Measurements from ENCODE around the gene PNLIPRP3. TPM values are rescaled to one million over a fixed set of nuclear protein-coding genes. Genes with fewer than 3 reads are reported as not detected.

Gene PNLIPRP3
- total and polyA plus RNA-seq, 2 donors (not counting 3 experiments of a cell fraction or from before 2014, with no cell fraction given) = not detected

- no peaks in the 10 kb centered on the region for H3K36me3 ChIP-seq (ENCODE audit: control insufficient read depth in 2 of 2, extremely low read depth in 1 of 2, insufficient read depth in 2 of 2, low read length in 2 of 2)
- no peak overlapping the region for H3K4me2 ChIP-seq (ENCODE audit: insufficient read depth, low read length)
- H3K4me1 ChIP-seq (ENCODE audit: control insufficient read depth, extremely low read depth, insufficient read depth, low read length) = no peaks in the 10 kb centered on the region
- no peaks in the 10 kb centered on the region for H4K20me1 ChIP-seq (replicated peaks; ENCODE audit: control insufficient read depth, extremely low read depth, insufficient read depth, low read length)
- intact Hi-C loops (cut with micrococcal nuclease) = no loop called here
- ChIA-PET POLR2A (no interaction called here), CTCF (no interaction called here)
- BruUV-seq (replicated peaks) = no TSS peak
- TF ChIP-seq GATA2 (IDR thresholded peaks at IDR 0.05; ENCODE audit: insufficient read depth, insufficient read length, low read depth, low read length) (no peak), CTCF (IDR thresholded peaks at IDR 0.05; ENCODE audit: extremely low read depth in 1 of 2, insufficient read depth in 1 of 2, low read depth in 1 of 2, low read length in 2 of 2) (no peak), JUN (IDR thresholded peaks at IDR 0.05; ENCODE audit: borderline replicate concordance, insufficient read depth, insufficient read length, low read depth) (no peak)
- no peak overlapping the region for H2AFZ ChIP-seq (ENCODE audit: low read depth, low read length)
- dilution Hi-C loops (cut with MboI; ENCODE audit: extremely low pct_ligation_motif_present, low sequenced_read_pairs) = no loop called here
- no peaks in the 10 kb centered on the region for H3K9me3 ChIP-seq (replicated peaks; ENCODE audit: control insufficient read depth, insufficient read depth, low read length)
- DNase-seq (ENCODE audit: low read depth, low spot score) (no peak), FAIRE-seq (no peak)
- H3K79me2 ChIP-seq (ENCODE audit: control insufficient read depth, insufficient read depth, low read length) = no peaks in the 10 kb centered on the region
- no peaks in the 10 kb centered on the region for H3K27me3 ChIP-seq (ENCODE audit: control insufficient read depth in 2 of 2, insufficient read depth in 2 of 2, low read length in 2 of 2)
- no peak overlapping the region for H3K27ac ChIP-seq (ENCODE audit: insufficient read depth, low read depth, low read length)
- no peak overlapping the region for H3K9ac ChIP-seq (replicated peaks; ENCODE audit: extremely low read depth, insufficient read depth, low read length)
- H3K4me3 ChIP-seq (replicated peaks in 1 of 3; ENCODE audit: insufficient read depth in 1 of 3, low read depth in 1 of 3, low read length in 3 of 3) = no peak overlapping the region
- H3K9me1 ChIP-seq (replicated peaks; ENCODE audit: control insufficient read depth, extremely low read depth, insufficient read depth, low read length) = no peaks in the 10 kb centered on the region
Observed at GRCh38 chr10:116524736-116525135, 97.1 kb downstream of the PNLIPRP3 start.

- Histone ChIP-seq H3K27me3 (ENCODE audit: control insufficient read depth in 2 of 2, insufficient read depth in 2 of 2, low read length in 2 of 2) (no peaks in the 10 kb centered on the region), H3K27ac (ENCODE audit: insufficient read depth, low read depth, low read length) (no peak overlapping the region), H3K36me3 (ENCODE audit: control insufficient read depth in 2 of 2, extremely low read depth in 1 of 2, insufficient read depth in 2 of 2, low read length in 2 of 2) (no peaks in the 10 kb centered on the region), H2AFZ (ENCODE audit: low read depth, low read length) (no peak overlapping the region), H3K9me3 (replicated peaks; ENCODE audit: control insufficient read depth, insufficient read depth, low read length) (no peaks in the 10 kb centered on the region), H3K79me2 (ENCODE audit: control insufficient read depth, insufficient read depth, low read length) (no peaks in the 10 kb centered on the region), H4K20me1 (replicated peaks; ENCODE audit: control insufficient read depth, extremely low read depth, insufficient read depth, low read length) (no peaks in the 10 kb centered on the region), H3K4me1 (ENCODE audit: control insufficient read depth, extremely low read depth, insufficient read depth, low read length) (no peaks in the 10 kb centered on the region), H3K4me2 (ENCODE audit: insufficient read depth, low read length) (no peak overlapping the region), H3K9me1 (replicated peaks; ENCODE audit: control insufficient read depth, extremely low read depth, insufficient read depth, low read length) (no peaks in the 10 kb centered on the region), H3K9ac (replicated peaks; ENCODE audit: extremely low read depth, insufficient read depth, low read length) (no peak overlapping the region), H3K4me3 (replicated peaks in 1 of 3; ENCODE audit: insufficient read depth in 1 of 3, low read depth in 1 of 3, low read length in 3 of 3) (no peak overlapping the region)
- POLR2A ChIA-PET = no interaction called here
- no TSS peak for BruUV-seq (replicated peaks)
- TF ChIP-seq CTCF (IDR thresholded peaks at IDR 0.05; ENCODE audit: extremely low read depth in 1 of 2, insufficient read depth in 1 of 2, low read depth in 1 of 2, low read length in 2 of 2) = no peak
- TF ChIP-seq MAX (IDR thresholded peaks at IDR 0.05; ENCODE audit: insufficient read depth, insufficient read length) = no peak
- no peak for TF ChIP-seq JUN (IDR thresholded peaks at IDR 0.05; ENCODE audit: borderline replicate concordance, insufficient read depth, insufficient read length, low read depth)
- no peak for TF ChIP-seq FOS (IDR thresholded peaks at IDR 0.05; ENCODE audit: borderline replicate concordance, insufficient read depth, low read length)
- TF ChIP-seq MYC (IDR thresholded peaks at IDR 0.05; ENCODE audit: low read depth, low read length) = no peak
- no peak for TF ChIP-seq POLR2A (IDR thresholded peaks at IDR 0.05; ENCODE audit: low read depth, low read length)
- TF ChIP-seq GATA2 (IDR thresholded peaks at IDR 0.05; ENCODE audit: insufficient read depth, insufficient read length, low read depth, low read length) = no peak
- no peak for TF ChIP-seq EZH2 (IDR thresholded peaks at IDR 0.05; ENCODE audit: borderline replicate concordance, low read depth, low read length, severe bottlenecking)
- TF ChIP-seq POLR2AphosphoS5 (IDR thresholded peaks at IDR 0.05; ENCODE audit: insufficient read depth, low read depth, low read length) = no peak
- FAIRE-seq = no peak
- dilution Hi-C loops (cut with MboI; ENCODE audit: extremely low pct_ligation_motif_present, low sequenced_read_pairs) (no loop called here), intact Hi-C loops (cut with micrococcal nuclease) (no loop called here)
- DNase-seq (ENCODE audit: low read depth, low spot score) = no peak
- CTCF ChIA-PET = no interaction called here
Observed at GRCh38 chr10:116526219-116526618, 98.6 kb downstream of the PNLIPRP3 start.

Data from endothelial cell of umbilical vein (primary cell).